HG02943 (cell line): ENCODE data around the gene BMPR1B.

Experiments used
- ATAC-seq: cut with Tn5 transposase; IDR thresholded peaks from one replicate; pipeline ENCODE4 v1.9.1; 2021; ENCODE audit warnings: mild to moderate bottlenecking, low read depth, moderate library complexity; ENCODE audit not compliant: unreplicated experiment

Gene BMPR1B

GRCh38 chr4:95071851-95072250 is 314.1 kb downstream of the BMPR1B start:
- ATAC-seq, result no peak

- no peak for ATAC-seq
Measured at GRCh38 chr4:95073646-95074045, 315.9 kb downstream of the BMPR1B start.

- ATAC-seq, result no peak
Measured at GRCh38 chr4:95077864-95078263, 320.1 kb downstream of the BMPR1B start.

- ATAC-seq, result no peak
Measured at GRCh38 chr4:95080969-95081368, 323.2 kb downstream of the BMPR1B start.

GRCh38 chr4:95084584-95084983 is 326.8 kb downstream of the BMPR1B start:
- ATAC-seq, result no peak

- ATAC-seq, result no peak
Measured at GRCh38 chr4:95085124-95085833, 327.5 kb downstream of the BMPR1B start.

- no peak for ATAC-seq
Measured at GRCh38 chr4:95086551-95086950, 328.8 kb downstream of the BMPR1B start.

GRCh38 chr4:95087657-95088455 is 330.1 kb downstream of the BMPR1B start:
- no peak for ATAC-seq

- ATAC-seq, result no peak
Measured at GRCh38 chr4:95091272-95091671, 333.5 kb downstream of the BMPR1B start.

- no peak for ATAC-seq
Measured at GRCh38 chr4:95092766-95093165, 335.0 kb downstream of the BMPR1B start.

- ATAC-seq, result no peak
Measured at GRCh38 chr4:95093460-95093859, 335.7 kb downstream of the BMPR1B start.

- no peak for ATAC-seq
Measured at GRCh38 chr4:95093936-95094929, 336.5 kb downstream of the BMPR1B start.

- ATAC-seq, result no peak
Measured at GRCh38 chr4:95095348-95095974, 337.7 kb downstream of the BMPR1B start.

- ATAC-seq, result no peak
Measured at GRCh38 chr4:95102162-95102790, 344.5 kb downstream of the BMPR1B start.

- no peak for ATAC-seq
Measured at GRCh38 chr4:95105112-95105511, 347.4 kb downstream of the BMPR1B start.

- ATAC-seq, result no peak
Measured at GRCh38 chr4:95105983-95106382, 348.2 kb downstream of the BMPR1B start.

GRCh38 chr4:95106408-95106928 is 348.7 kb downstream of the BMPR1B start:
- ATAC-seq, result no peak

GRCh38 chr4:95107004-95107403 is 349.2 kb downstream of the BMPR1B start:
- no peak for ATAC-seq

- no peak for ATAC-seq
Measured at GRCh38 chr4:95107635-95108034, 349.9 kb downstream of the BMPR1B start.
